Measurements from ENCODE around the gene CCDC51. TPM values are rescaled to one million over a fixed set of nuclear protein-coding genes. Genes with fewer than 3 reads are reported as not detected.
"Not testable (repeated sequence)": the region's sequence is repeated elsewhere in the genome, so short reads cannot be mapped to it uniquely, and the experiment has no call there.

CCDC51 gene
- total and polyA plus RNA-seq, 7 donors = 9.4 to 22.5 (median 13.3) TPM

GRCh38 chr3:48477959-48478520, 38.1 kb upstream of the CCDC51 start:
- WGBS, 2 donors = 90 to 91% methylated on average over 9 of the region's 9 CpGs

DNA sequence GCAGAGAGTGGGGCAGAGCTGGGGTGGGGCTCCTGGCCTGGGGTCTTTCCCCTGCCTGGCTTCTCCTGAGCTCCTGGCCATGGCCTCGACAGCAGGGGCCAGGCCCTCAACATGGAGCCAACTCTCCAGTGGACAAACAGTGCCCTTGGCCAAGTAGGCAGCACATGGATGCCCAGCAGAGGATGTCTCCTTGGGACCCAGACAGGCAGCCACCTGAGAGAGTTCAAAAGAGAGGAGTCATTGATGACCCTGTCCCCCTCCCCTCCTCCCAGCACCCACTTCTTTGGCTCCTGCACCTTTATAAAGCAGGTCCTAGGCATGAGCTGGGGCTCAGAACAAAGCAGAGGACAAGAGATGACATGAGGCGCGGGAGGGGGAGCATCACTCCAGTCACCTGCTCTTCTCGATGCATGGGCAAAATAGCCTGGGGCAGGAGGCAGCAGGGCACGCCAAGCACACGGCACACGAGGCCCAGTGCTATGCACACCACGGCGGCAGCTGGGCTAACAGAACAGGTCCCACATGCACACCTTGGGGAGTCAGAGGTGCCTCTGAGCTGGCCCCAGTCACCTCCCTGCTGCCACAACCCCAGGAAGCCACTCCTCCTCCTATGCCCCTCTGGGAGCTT, 36.6 kb upstream of the CCDC51 start:
- 79 to 91% methylated on average over 9 of the region's 9 CpGs for WGBS, 2 donors

More at GRCh38 chr3:48477959-48478520, 38.1 kb upstream of the CCDC51 start:
- H3K27me3 ChIP-seq = no peaks in the 10 kb centered on the region
- TF ChIP-seq POLR2A (IDR thresholded peaks at IDR 0.05) (no peak), EP300 (IDR thresholded peaks at IDR 0.05) (no peak), POLR2AphosphoS5 (IDR thresholded peaks at IDR 0.05) (no peak)
- TF ChIP-seq, protein P1, sequence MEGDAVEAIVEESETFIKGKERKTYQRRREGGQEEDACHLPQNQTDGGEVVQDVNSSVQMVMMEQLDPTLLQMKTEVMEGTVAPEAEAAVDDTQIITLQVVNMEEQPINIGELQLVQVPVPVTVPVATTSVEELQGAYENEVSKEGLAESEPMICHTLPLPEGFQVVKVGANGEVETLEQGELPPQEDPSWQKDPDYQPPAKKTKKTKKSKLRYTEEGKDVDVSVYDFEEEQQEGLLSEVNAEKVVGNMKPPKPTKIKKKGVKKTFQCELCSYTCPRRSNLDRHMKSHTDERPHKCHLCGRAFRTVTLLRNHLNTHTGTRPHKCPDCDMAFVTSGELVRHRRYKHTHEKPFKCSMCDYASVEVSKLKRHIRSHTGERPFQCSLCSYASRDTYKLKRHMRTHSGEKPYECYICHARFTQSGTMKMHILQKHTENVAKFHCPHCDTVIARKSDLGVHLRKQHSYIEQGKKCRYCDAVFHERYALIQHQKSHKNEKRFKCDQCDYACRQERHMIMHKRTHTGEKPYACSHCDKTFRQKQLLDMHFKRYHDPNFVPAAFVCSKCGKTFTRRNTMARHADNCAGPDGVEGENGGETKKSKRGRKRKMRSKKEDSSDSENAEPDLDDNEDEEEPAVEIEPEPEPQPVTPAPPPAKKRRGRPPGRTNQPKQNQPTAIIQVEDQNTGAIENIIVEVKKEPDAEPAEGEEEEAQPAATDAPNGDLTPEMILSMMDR (IDR thresholded peaks at IDR 0.05) = no peak
- intact Hi-C loops (cut with DNase I) = no loop called here
- no peak for DNase-seq
- H3K27ac ChIP-seq = no peak overlapping the region
- peaks cover 0 to 8% (median 5%) of the 10 kb centered on the region in 4 donors for H3K4me1 ChIP-seq
- peaks cover 0 to 7% (median 3%) of the 10 kb centered on the region in 4 donors for H3K36me3 ChIP-seq
- H3K9me3 ChIP-seq = no peaks in the 10 kb centered on the region
- H3K4me3 ChIP-seq = no peak overlapping the region

DNA sequence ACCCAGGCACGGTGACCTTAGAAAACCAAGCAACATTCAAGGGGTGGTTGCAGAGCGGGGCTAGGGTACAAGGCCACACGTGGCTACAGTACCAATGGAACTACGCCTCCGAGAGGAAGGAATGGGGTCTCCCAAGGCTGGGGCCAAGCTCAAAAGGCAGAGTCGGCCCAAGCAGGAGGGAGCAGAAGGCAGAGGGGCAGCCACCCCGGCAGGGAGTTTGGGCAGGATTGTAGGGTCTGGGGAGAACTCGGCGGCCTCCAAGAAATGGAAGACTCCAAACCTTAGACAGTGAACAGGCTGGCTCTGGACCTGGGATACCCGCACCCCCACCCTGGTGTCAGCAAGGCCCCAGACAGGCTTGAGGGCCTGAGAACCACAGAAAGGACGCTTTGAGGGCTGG, 35.3 kb upstream of the CCDC51 start:
- no peak for DNase-seq
- Histone ChIP-seq H3K27ac (no peak overlapping the region), H3K4me3 (no peak overlapping the region), H3K27me3 (no peaks in the 10 kb centered on the region), H3K9me3 (no peaks in the 10 kb centered on the region), H3K36me3 (peaks cover 0 to 9% (median 3%) of the 10 kb centered on the region in 4 donors), H3K4me1 (peaks cover 0 to 31% (median 27%) of the 10 kb centered on the region in 4 donors)
- WGBS, 2 donors = 91 to 93% methylated on average over 11 of the region's 11 CpGs
- intact Hi-C loops (cut with DNase I) = no loop called here
- TF ChIP-seq POLR2A (IDR thresholded peaks at IDR 0.05) (no peak), EP300 (IDR thresholded peaks at IDR 0.05) (no peak), POLR2AphosphoS5 (IDR thresholded peaks at IDR 0.05) (no peak)
- TF ChIP-seq, protein P1 (IDR thresholded peaks at IDR 0.05) = no peak

More for the DNA sequence above, 36.6 kb upstream of the CCDC51 start:
- no peaks in the 10 kb centered on the region for H3K9me3 ChIP-seq
- peaks cover 0 to 7% (median 3%) of the 10 kb centered on the region in 4 donors for H3K36me3 ChIP-seq
- H3K4me3 ChIP-seq = no peak overlapping the region
- intact Hi-C loops (cut with DNase I) = no loop called here
- TF ChIP-seq EP300 (IDR thresholded peaks at IDR 0.05) (no peak), POLR2A (IDR thresholded peaks at IDR 0.05) (no peak), POLR2AphosphoS5 (IDR thresholded peaks at IDR 0.05) (no peak)
- TF ChIP-seq, protein P1 (IDR thresholded peaks at IDR 0.05) = no peak
- no peak for DNase-seq
- peaks cover 0 to 17% (median 15%) of the 10 kb centered on the region in 4 donors for H3K4me1 ChIP-seq
- H3K27me3 ChIP-seq = no peaks in the 10 kb centered on the region
- no peak overlapping the region for H3K27ac ChIP-seq

DNA sequence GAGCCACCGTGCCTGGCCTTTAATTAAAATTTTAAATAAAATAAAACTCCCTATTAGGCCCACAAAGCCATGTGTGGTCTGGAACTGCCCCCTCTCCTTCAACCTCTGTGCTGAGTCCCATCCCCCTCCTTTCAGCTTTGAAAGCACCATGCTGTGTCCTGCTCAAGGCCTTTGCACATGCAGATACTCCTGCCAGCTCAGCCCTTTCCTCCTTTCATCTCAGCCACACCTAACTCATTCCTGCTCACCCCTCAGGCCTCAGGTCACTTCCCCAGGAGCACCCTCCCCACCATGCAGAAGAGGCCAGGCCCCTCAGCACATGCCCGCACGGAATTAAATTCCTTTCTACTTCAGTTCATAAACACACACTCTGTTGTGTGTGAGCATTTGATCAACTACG, 34.7 kb upstream of the CCDC51 start:
- Histone ChIP-seq H3K27ac (no peak overlapping the region), H3K36me3 (peaks cover 0 to 14% (median 3%) of the 10 kb centered on the region in 4 donors), H3K4me1 (peaks cover 0 to 37% (median 32%) of the 10 kb centered on the region in 4 donors), H3K27me3 (no peaks in the 10 kb centered on the region), H3K4me3 (no peak overlapping the region), H3K9me3 (no peaks in the 10 kb centered on the region)
- intact Hi-C loops (cut with DNase I) = no loop called here
- TF ChIP-seq POLR2AphosphoS5 (IDR thresholded peaks at IDR 0.05) = no peak
- TF ChIP-seq EP300 (IDR thresholded peaks at IDR 0.05) = no peak
- TF ChIP-seq, protein P1 (IDR thresholded peaks at IDR 0.05) = no peak
- no peak for TF ChIP-seq POLR2A (IDR thresholded peaks at IDR 0.05)
- WGBS, 2 donors = 77 to 84% methylated on average over 4 of the region's 4 CpGs
- DNase-seq = peak; percentile 28

DNA sequence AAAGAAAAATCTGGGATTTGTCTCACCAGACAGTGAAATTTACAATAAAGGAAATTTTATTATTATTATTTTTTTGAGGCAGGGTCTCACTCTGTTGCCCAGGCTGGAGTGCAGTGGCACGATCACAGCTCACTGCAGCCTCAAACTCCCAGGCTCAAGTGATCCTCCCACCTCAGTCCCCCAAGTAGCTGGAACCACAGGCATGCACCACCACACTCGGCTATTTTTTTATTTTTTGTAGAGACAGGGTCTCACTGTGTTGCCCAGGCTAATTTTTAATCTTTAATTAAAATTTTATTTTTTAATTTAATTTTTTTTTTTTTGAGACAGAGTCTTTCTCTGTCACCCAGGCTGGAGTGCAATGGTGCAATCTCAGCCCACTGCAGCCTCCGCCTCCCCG, 34.1 kb upstream of the CCDC51 start:
- peak; percentile 32 for DNase-seq
- H3K9me3 ChIP-seq; intact Hi-C loops (cut with DNase I); H3K4me3 ChIP-seq; H3K27me3 ChIP-seq: not testable (repeated sequence)
- H3K27ac ChIP-seq = peak overlapping the region; percentile 92 to 98 (median 95)
- peaks cover 0 to 42% (median 38%) of the 10 kb centered on the region in 4 donors for H3K4me1 ChIP-seq
- 95 to 97% methylated on average over 4 of the region's 4 CpGs for WGBS, 2 donors
- peaks cover 0 to 18% (median 5%) of the 10 kb centered on the region in 4 donors for H3K36me3 ChIP-seq
